Kasumi-1 (cell line): ENCODE data around the gene FAM110D.
A peak's percentile ranks its signal among the peaks of the same experiment; 100 is the strongest.

Experiments used
- DNase-seq, 2 experiments: peaks; one replicate each; lab custom pipeline; 2025; lab: John Stamatoyannopoulos, UW

FAM110D gene

DNA sequence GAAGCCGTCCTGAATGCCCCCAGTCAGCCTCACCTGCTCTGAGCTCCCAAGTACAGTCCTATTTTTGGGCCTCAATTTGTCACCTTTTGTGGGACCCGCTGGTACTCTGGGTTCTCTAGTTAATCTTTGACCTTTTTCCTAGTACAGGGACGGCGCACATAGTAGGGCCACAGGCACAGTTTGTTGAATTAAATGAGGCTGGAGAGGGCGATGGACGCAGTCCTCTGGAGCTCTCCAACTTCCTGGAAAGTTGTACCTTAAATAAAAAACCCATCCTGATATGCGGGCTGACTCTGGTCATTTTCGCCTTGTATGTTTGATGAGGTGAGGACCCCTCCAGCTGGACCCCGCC, 4.8 kb downstream of the FAM110D start:
- DNase-seq, result no peak

DNA sequence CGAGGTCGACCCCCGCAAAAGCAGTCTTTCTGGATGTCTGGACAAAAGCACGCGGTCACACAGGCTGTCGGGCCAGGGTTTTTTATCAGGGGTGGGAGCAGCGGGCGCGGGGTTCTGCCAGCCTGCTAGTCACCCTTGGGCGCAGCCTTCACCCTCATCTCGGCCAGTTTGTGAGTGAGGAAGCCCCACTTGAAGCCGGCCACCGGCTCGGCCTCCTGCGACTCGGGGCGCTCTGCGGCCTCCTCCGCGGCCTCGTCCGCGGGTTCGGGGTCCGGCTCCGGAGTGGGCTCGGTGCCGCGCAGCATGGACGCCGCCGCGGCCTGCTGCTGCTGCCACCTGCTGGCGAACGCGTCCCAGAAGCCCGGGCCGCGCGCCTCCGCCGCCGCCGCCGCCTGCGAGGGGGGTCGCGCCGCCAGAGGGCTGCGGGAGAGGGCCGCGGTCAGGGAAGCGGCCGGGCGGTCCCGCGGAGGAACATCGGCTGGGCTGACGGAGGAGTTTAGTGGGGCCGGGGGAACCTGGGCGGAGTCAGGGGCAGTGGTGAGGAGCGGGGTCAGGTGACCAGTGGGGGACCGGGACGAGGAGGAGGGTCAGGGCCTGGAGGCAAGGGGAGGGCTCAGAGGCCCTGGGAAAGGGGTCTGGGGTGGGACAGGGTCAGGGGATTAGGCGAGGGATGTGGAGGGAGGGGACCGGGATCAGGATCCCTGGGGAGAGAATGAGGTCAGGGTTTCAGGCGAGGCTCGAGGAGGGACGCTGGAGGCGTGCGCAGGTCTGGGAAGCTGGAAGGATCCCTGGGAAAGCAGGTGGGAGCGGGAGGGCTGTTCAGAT, 5.4 kb downstream of the FAM110D start:
- DNase-seq, result no peak

DNA sequence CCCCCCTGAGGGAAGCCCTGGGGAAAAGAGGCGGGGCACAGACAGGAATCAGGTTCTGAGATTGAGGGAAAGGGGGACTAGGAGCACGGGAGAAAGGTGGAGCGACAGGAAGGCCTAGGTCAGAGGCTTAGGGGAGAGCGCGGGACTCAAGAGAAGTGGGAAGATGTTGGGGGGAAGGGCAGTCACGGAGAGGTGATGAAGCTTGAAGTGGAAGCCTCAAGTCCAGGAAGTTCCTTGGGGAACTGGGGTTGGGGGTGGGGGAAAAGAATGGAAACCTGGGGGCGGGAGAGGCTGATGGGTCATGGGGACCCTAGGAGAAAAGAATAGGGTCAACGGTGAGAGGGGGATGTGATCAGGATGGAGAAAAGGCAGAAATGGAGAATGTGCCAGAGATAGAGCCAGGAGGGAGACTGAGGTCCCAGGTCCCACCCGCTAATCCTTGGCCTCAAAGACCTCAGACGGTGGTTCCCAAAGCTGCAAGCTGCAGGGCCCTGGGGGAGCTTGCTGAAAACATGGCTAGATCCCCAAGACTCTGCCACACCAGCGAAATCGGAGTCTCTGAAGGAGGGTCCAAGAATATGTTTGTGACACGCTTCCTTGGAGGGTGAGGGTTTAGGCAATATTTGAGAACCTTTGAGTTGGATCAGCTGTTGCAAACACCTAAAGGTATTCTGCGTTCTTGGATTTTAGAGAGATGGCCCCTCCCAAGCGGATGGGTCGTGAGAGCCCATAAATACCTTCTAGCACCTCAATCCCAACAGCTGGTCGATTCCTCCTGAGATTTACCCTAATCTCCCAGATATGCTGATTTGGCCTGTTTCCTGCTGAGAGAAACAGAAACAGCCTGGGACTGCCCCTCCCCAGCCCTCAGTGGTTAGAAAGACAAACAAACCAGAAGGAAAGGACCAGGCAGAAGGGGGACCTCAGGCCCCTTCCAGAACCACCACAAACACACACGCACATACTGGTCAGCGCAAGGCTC, 6.3 kb downstream of the FAM110D start:
- no peak for DNase-seq

DNA sequence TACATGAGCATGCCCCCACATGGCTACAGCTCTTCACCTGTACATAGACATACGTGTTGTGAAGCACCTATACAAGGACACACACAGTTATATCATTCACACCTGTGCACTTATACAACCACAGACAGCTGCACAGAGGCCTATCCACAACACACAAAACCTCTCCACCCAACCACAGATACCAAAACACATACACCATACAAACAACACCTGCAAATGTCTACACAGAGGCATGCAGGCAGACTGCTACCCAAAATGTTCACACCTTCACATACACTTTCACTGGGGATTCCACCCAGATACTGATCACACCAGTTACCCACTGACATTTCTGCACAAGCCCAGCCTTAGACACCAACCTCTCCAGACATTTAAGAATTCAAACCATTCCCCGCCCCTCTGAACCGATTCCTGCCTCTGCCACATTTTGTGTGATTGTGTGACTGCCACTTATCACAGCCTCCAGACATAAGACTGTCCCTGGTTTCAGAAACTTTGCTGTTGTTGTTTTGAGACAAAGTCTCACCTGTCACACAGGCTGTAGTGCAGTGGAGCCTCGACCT, 7.9 kb downstream of the FAM110D start:
- no peak for DNase-seq

DNA sequence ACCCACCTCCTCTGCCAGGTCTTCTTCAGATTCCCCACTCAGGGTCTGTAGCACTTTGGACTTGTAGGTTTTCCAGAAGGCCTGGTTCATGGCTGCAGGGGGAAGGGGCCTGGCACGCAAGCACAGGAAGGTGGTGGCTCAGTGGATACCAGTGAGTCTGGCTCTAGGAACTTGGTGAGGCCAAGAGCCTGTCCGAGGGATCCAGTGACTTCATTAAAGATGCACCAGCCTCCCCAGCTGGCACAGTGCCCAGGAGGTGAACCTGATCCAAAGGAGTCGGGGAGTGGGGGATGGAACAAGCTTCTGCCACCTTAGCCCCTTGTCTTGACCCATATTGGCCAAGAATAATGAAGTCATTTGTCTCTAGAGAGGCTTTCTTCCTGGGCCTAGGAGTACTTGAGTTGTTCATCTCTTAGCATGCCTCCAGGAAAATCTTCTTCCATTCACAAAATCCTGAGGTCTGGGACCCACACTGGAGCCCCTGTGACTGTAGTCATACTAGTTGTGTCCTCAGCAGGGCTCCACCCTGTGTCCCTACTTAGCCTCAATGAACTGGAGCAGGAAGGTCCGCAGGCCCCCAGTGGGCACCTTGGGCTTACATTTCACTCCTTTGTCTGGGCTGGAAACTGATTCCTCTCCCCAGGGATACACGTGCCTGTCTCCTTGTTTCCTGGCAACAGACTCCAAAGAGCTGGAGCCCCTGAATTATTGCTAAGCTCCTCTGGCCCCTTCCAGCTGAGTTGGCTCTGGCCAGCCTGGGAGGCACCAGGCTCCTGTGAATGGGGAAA, 9.7 kb downstream of the FAM110D start, which contains the start of gene C1orf232:
Gene C1orf232 (minus strand): TSS at position 554 of the 788 bp plus-strand sequence. CDS start 464 bp downstream, at position 90.
- DNase-seq, result no peak

DNA sequence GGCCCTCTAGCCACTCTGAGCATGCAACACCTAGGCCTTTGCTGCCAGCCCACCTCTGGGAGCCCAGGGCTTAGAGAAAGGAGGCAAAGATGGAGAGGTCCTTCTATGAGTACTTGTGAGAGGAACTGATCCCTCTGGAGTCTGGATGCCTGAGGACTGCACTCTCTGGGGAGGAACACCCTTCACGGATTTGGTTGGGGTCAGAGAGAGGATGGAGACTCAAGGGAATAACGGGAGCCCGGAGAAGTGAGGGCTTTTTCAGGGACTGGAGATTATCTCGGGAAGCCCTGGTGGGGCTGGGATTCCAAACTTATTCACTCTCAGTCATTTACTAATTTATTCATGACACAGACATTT, 10.3 kb downstream of the FAM110D start:
- no peak for DNase-seq

DNA sequence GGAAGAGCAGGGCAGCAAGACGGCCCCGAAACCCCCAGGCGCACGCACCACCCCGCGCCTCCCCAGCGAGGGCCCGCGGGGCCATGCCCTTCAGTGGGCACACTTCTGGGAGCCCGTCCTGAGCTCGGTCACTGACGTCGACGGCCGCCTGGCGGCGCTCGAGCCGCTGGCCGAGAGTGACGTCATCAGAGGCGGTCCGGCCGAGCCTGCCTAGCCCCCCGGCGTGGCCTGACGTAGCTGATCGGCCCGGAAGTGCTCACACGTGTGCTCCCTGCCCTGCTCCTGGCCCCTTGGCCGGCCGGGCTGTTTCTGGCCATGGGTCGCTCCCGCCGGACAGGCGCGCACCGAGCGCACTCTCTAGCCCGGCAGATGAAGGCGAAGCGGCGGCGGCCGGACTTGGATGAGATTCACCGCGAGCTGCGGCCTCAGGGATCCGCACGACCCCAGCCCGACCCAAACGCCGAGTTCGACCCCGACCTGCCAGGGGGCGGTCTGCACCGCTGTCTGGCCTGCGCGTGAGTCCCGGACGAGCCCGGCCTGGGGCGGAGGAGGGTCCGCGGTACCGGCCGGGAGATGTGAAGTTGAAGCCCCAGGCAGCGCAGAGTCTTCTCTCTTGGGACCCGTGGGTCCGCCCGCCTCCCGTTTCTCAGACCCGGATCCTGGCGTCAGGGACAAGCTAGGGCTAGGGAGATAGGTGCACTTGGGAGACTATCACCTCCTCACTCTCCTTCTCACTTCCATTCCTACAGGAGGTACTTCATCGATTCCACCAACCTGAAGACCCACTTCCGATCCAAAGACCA, 11.0 kb downstream of the FAM110D start, which contains the start of gene ZNF593:
Gene ZNF593 (plus strand): TSS at position 240 of the 803 bp plus-strand sequence. CDS start 76 bp downstream, at position 316.
- DNase-seq, result peak; percentile 87 to 94

DNA sequence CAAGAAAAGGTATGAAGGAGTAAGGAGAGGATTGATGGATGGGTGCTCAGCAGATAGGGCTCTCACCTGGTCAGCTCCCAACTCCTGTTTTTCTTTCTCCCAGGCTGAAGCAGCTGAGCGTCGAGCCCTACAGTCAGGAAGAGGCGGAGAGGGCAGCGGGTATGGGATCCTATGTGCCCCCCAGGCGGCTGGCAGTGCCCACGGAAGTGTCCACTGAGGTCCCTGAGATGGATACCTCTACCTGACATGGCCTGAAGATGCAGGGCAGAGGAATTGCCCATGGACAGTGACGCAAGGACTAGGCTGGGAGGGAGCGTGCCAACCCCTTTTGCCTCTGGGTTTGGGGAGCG, 11.6 kb downstream of the FAM110D start:
- DNase-seq, result no peak

DNA sequence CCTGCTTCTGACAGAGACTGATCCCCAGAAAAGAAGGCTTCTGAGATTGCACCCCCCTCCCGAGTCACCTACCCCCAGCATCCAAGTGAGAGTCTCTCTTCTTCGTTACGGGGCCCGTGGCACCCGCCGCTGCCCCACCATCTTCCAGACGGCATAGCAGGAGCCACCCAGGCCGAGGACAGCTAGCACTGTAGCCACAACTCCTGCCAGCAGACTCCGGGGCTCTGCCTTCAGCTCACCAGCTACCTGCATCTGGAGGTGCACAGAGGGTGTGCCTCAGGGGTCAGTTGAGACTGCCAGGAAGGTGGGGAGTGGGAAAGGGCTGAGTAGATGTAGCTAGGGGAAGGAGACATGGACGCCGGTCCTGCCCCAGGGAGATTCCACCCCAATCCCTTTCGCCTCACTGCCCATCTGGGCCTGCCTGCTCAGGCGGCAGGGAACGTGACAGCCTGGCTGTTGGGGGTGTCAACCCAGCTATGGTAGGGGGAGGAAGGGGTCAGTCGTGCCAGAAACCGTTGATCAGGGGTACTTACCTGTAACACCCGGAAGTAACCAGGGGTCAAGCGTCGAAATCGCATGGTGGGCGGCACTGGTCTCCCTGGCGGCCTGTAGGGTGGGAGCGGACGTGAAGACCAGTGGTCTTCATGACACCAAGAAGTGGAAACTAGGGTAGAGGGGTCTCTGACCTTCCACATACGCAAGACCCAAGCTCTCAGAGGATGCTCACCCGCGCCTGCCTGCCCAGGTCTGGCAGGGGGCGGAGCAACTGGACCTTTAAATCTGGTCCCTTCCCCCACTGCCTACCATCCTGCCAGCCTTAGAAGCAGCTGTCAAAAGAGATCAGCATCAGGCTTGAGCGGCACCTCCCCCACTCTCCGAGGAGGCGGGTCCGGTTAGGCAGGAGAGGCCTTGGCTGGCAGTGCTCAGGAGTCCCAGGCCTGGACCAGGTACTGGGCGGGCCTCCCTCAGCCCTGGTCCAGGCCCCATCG, 12.5 kb downstream of the FAM110D start, which contains the start of gene ZNF593OS:
Gene ZNF593OS (minus strand): TSS at position 749 of the 989 bp plus-strand sequence. CDS start 171 bp downstream, at position 578.
- DNase-seq, result no peak

DNA sequence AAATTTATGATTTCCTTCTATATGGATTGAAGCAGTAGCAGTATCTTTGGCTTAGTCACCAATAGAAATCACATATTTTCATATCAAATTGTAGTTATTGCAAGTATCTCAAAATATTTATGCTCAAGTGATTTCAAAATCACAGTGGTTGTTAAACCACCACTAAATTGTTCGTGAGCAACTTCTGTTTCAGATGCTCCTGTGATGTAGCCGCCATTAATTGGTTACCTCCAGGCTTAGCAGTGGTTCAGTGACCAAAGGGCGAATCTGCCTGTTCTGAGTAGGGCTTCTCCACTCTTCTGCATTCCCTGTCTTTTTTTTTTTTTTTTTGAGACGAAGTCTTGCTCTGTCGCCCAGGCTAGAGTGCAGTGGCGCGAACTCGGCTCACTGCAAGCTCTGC, 16.5 kb downstream of the FAM110D start:
- no peak for DNase-seq

DNA sequence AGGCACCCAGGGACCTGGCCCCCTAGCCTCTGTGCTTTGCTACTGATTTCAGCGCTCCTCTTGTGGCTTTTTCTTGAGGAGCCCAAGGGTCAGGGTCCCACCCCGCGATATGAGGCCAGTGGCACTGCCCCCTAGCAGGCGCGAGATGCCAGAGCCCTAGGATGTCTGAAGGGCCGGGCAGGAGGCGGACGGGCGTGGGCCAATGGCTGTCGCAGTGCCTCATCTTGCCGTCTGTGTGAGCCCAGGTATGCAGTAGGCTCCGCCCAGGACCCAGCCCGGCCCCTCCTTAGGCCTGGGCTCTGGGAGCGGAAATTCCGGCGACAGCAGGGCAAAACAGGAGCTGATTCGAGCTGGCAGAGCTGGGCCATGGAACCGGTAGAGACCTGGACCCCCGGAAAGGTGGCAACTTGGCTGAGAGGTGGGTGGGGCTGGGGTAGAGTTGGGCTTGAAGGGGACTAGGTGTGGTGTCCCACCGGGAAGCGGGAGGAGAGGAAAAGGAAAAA, 18.4 kb downstream of the FAM110D start, which contains the start of gene CNKSR1:
Gene CNKSR1 (plus strand): TSS at position 310 of the 503 bp plus-strand sequence. CDS start 57 bp downstream, at position 367.
- no peak for DNase-seq

DNA sequence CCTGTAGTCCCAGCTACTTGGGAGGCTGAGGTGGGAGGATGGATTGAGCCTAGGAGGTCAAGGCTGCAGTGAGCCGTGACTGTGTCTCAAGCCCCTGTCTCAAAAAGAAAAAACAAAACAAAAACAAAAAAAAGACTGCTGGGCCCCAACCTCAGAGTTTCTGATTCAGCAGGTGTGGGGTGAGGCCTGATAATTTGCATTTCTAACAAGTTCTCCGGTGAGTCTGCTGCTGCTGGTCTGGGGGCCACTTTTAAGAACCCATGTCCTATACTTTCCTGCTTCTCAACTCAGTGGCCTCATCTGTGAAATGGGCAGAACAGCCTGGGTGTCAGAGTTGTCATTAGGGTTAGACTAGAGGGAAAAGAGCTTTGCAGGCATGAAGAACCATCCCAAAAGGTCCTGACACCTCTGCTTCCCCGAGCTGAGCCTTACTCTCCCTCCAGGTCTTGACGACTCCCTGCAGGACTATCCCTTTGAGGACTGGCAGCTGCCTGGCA, 21.2 kb downstream of the FAM110D start:
- no peak for DNase-seq

DNA sequence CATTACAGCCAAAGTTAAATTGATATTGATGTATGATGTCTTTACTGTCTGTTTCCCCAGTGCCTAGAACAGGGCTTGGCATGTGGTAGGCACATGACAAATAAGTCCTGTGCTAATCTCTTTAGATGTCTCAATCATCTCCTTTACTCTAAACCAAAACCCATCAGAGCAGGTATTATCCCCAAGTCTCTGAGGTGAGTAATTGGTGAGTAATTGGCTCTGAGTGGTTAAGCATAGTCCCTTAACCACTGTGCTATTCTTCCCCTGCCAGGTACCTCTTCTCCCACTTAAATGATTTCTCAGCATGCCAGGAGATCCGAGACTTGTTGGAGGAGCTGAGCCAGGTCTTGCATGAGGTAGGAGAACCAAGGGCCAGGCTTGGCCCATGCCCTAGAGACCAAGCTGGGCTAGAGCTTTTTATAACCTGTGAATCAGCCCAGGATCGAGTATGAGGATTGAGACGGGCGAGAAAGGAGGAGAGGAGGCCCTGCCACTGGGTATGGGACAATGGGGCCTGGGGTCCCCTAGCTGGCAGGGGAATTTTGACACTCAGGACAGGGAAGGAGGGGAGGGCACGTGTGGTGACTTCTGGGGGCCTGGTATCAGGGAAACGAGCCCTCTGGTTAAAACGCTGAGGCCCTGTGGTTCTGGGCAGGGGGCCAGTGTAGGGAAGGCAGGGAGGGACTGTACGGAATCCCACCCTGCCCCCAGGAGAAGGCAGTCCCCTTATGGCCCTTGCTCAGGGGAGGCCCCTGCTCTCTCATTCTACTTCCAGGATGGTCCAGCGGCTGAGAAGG, 22.9 kb downstream of the FAM110D start:
- DNase-seq, result no peak

DNA sequence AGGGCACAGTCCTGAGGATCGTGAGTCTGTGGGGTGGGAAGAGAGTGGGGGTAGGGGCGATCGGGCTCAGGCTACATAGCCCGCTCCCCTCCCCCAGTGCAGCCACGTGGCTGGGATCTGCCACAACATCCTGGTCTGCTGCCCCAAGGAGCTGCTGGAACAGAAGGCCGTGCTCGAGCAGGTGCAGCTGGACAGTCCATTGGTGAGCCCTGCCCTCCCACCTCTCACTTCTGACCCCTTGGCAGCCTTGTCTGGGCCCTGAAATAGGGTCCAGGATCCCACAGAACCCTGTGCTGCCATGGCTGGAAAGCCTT, 23.5 kb downstream of the FAM110D start:
- no peak for DNase-seq

DNA sequence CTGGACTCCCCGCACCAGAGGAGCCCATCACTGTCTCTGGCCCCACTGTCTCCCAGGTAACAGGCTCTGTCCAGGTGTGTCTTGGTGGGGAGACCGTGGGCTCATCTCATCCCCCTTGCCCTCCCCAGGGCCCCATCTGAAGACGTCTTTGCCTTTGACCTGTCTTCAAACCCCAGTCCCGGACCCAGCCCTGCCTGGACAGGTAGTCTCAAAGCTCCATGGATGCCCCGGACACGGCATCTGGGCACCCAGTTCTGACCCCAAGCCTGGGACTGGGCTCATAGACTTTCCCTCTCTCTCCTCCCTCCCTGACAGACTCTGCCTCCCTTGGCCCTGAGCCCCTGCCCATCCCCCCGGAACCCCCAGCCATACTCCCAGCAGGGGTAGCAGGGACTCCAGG, 25.2 kb downstream of the FAM110D start:
- DNase-seq, result no peak

DNA sequence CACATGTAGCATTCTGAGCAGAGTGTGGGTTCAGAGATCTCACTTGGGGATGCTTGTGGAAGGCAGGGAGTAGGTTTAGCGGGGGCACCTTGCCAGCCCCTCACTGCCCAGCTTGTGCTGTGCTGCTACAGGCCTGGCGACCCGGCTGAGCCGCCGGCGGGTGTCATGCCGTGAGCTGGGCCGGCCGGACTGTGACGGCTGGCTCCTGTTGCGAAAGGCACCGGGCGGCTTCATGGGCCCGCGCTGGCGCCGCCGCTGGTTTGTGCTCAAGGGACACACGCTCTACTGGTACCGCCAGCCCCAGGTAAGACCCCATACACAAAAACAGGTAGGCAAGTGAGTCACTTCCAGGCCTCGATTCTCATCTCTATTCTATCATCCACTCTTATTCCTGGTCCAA, 26.0 kb downstream of the FAM110D start:
- DNase-seq, result no peak

DNA sequence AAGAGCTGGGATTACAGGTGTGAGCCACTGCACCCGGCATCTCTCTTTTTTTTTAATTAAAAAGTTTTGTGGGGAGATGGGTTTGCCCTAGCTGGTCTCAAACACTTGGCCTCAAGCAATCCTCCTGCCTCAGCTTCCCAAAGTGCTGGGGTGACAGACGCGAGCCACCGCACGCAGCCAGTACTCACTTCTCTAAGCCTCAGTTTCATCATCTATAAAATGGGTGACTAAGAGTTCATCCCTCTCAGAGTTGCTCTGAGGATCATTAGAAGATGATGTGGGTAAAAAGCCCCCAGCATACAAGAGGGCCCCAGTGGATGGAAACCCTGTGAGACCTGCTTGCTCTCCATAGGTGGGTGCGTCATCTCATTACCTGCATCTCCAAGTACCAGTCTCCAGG, 29.0 kb downstream of the FAM110D start:
- no peak for DNase-seq

DNA sequence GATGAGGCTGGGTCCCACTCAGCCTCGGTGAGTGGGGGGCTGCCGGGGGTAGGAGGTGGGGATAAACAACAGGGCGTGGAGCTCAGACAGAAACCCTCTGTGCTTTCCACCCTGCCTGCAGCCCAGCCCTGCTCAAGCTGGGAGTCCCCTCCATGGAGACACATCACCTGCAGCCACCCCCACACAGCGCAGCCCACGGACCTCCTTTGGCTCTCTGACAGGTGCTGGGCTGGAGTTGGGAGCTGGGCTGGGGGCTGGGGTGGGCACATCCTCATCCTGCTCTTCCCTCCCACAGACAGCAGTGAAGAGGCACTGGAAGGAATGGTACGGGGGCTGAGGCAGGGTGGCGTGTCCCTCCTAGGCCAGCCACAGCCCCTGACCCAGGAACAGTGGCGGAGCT, 29.6 kb downstream of the FAM110D start:
- DNase-seq, result no peak
